H1 (cell line): ENCODE data around the gene NRL.

ENCODE experiments used
- CREB1 ChIP-seq: IDR thresholded peaks from 2 replicates; pipeline ENCODE4 v1.6.1; 2012; ENCODE audit warnings: inconsistent platforms
- CTCF ChIP-seq, 3 experiments: IDR thresholded peaks; 1 replicate in 2 of 3; 2 replicates in 1 of 3; pipeline versions ENCODE4 v1.5.1 to v1.6.1; 2011; ENCODE audit warnings: low read length in 3 of 3, mild to moderate bottlenecking in 3 of 3, inconsistent platforms in 2 of 3, low read depth in 1 of 3, moderate library complexity in 1 of 3; ENCODE audit not compliant: insufficient read depth in 1 of 3; ENCODE audit errors: control extremely low read depth in 1 of 3
- EP300 ChIP-seq, 2 experiments: IDR thresholded peaks; 1 replicate in 1 of 2; 2 replicates in 1 of 2; pipeline ENCODE4 v1.6.1; 2011 to 2012; ENCODE audit warnings: low read depth in 2 of 2, low read length in 2 of 2, mild to moderate bottlenecking in 2 of 2, borderline replicate concordance in 1 of 2, inconsistent platforms in 1 of 2, moderate library complexity in 1 of 2
- GABPA ChIP-seq: IDR thresholded peaks from 2 replicates; pipeline ENCODE4 v1.6.1; 2011; ENCODE audit warnings: mild to moderate bottlenecking, low read length, moderate library complexity, borderline replicate concordance; ENCODE audit not compliant: insufficient read depth
- JUND ChIP-seq: IDR thresholded peaks from 2 replicates; pipeline ENCODE4 v1.6.1; 2011; ENCODE audit warnings: mild to moderate bottlenecking, improper control_type of control experiment, low read length
- KDM5A ChIP-seq: fragments of 200-600 bp; IDR thresholded peaks from 2 replicates; pipeline ENCODE4 v1.7.1; 2012; ENCODE audit warnings: mild to moderate bottlenecking, low read length, inconsistent platforms, mixed read lengths
- POLR2A ChIP-seq, 2 experiments: IDR thresholded peaks; 1 replicate in 1 of 2; 2 replicates in 1 of 2; pipeline ENCODE4 v1.6.1; 2011; ENCODE audit warnings: low read depth in 2 of 2, low read length in 2 of 2, mild to moderate bottlenecking in 2 of 2; ENCODE audit errors: control extremely low read depth in 1 of 2
- RAD21 ChIP-seq, 2 experiments: IDR thresholded peaks in 1 of 2; conservative IDR thresholded peaks in 1 of 2; 2 replicates each; pipeline ENCODE4 v1.6.1; 2011; ENCODE audit warnings: low read depth in 2 of 2, low read length in 2 of 2, improper control_type of control experiment in 1 of 2, inconsistent platforms in 1 of 2, mild to moderate bottlenecking in 1 of 2, moderate library complexity in 1 of 2
- SP1 ChIP-seq: IDR thresholded peaks from 2 replicates; pipeline ENCODE4 v1.6.1; 2011; ENCODE audit warnings: low read depth, low read length
- ZNF274 ChIP-seq: IDR thresholded peaks from 2 replicates; pipeline ENCODE4 v1.7.0; 2012; ENCODE audit warnings: low read length, borderline replicate concordance; ENCODE audit errors: extremely low read depth

- TF ChIP-seq CTCF (IDR thresholded peaks at IDR 0.05; ENCODE audit: control extremely low read depth in 1 of 3, insufficient read depth in 1 of 3, low read depth in 1 of 3, low read length in 3 of 3) (no peak), CREB1 (no peak), KDM5A (no peak), POLR2A (IDR thresholded peaks at IDR 0.05; ENCODE audit: control extremely low read depth in 1 of 2, low read depth in 2 of 2, low read length in 2 of 2) (no peak), ZNF274 (no peak), RAD21 (IDR thresholded peaks at IDR 0.05 in 1 of 2, conservative IDR thresholded peaks at IDR 0.05 in 1 of 2; ENCODE audit: low read depth in 2 of 2, low read length in 2 of 2) (no peak), JUND (no peak), SP1 (no peak), GABPA (no peak), EP300 (IDR thresholded peaks at IDR 0.05; ENCODE audit: borderline replicate concordance in 1 of 2, low read depth in 2 of 2, low read length in 2 of 2) (no peak)
These were observed 45.7 kb upstream of the NRL start for GRCh38 chr14:24160499-24160849.
